Measurements from ENCODE around the gene KATNBL1.

The KATNBL1 gene

DNA sequence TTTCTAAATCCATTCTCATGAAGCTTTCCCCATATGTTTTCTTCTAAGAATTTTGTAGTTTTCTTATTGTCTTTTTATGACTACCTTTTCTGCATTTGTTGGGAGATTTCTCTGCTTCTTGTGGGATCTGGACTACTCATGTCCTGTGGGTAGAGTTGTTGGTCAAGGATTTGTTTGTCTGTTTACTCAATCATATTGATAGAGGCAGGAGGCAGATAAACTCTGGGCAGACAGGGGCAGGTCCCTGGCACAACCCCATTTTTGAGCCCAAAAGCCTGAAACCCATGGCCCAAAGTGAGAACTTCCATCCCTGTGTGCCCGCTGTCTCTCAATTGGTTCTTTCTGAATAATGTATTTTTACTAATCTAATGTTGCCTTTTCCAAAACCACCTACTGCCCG is 95.7 kb downstream of the KATNBL1 start:
- no peak for DNase-seq

DNA sequence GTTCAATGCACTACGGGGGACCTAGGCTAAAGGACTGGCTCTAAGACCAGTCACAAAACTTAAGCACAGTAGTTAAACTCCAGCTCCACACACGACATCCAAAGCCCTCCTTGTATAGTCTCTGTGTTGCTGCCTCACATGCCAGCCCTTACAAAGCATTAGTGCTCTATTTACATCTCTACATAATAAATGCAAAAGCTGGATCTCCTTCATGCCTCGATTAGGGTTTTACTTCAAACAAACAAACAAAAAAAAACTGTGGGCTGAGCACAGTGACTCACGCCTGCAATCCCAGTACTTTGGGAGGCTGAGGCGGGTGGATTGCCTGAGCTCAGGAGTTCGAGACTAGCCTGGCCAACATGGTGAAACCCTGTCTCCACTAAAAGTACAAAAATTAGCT is 98.4 kb downstream of the KATNBL1 start:
- DNase-seq, result no peak

DNA sequence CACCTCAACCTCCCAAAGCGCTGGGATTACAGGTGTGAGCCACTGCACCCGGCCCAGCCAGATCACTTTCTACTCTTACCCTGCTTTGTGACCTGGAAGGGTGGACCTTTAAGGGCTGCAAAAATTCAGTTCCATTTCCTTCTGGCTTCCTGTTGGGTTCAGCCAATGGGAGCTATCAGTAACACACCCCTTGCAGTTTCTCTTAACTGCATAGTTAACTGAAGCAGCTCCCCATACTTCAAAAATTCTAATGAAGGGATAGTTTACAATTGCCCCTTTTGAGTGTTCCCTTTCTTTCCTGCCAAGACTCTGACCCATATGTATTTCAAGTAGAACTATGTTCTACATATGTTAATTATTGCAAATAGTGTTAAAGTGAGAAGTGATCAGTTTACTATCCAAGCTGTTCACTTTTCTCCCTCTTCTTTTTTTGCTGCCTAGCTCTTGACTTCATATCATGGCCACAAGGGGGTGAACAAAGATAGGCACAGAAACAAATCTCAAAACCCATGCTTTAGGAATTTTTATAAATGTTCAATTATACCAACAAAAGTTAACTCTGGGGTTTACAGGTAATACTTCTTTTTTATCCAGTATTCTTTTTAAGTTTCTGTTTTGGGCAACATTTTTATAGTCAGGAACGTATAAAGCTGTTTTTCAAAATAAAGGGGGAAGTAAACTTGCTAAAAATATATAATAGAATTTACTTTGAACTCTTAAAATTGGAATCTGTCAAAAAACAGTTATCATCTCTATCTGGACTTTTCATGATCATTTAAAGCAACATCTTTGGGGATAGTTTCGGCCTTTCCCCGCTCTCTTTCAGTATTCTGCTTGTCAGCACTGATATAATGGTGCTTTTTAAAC is 99.9 kb downstream of the KATNBL1 start:
- DNase-seq, result peak; percentile 5 to 15

DNA sequence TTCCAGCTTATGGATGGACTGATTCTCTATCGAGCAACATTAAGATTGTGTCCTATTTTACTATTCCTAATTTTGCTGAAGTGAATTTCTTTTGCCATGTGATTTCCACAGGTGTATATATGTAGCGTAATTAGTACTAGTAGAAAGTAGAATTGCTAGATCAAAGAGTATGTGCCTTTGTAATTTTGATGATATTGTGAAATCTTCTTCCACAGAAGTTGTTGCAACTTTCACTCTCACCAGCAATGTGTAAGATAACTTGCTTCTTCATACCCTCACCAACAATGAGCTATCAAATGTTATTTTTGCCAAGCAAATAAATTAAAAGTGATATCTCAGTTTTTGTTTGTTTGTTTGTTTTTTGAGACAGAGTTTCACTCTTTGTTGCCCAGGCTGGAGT is 102.6 kb downstream of the KATNBL1 start:
- no peak for DNase-seq

DNA sequence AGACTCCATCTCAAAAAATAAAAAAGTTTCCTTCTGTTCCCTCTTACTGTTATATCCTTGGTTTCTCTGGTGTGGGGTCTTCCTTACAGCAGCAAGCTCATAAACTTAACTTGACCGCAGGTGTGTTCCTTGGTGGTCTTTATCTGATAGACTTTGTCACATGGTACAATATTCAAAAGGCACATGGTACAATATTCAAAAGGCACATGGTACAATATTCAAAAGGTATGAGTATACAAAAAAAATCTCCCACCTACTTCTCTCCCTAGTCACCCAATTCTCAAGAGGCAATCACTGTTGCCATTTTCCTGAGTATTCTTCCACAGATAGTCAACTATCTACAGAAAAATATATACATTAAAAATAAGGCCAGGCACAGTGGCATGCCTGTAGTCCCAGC is 103.5 kb downstream of the KATNBL1 start:
- DNase-seq, result no peak

DNA sequence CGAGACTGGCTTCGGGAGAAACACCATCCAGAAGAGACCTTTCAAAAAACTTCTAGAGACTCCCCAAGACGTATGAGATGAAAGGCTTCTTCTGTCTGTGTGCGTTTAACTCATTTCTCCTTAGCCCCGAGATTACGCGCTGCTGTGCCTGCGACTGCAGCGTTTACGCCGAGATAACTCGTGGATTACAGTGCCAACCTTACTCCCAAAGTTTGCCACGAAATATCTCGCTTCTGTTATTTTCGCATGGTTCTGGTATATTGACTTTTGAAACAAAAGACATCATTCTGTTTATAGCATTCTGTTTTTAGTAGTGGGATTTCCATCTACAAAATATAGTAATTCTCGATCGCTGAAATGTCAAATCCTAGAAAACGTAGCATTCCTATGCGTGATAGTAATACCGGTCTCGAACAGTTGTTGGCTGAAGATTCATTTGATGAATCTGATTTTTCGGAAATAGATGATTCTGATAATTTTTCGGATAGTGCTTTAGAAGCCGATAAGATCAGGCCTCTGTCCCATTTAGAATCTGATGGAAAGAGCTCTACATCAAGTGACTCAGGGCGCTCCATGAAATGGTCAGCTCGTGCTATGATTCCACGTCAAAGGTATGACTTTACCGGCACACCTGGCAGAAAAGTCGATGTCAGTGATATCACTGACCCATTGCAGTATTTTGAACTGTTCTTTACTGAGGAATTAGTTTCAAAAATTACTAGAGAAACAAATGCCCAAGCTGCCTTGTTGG is 107.5 kb downstream of the KATNBL1 start:
- no peak for DNase-seq

DNA sequence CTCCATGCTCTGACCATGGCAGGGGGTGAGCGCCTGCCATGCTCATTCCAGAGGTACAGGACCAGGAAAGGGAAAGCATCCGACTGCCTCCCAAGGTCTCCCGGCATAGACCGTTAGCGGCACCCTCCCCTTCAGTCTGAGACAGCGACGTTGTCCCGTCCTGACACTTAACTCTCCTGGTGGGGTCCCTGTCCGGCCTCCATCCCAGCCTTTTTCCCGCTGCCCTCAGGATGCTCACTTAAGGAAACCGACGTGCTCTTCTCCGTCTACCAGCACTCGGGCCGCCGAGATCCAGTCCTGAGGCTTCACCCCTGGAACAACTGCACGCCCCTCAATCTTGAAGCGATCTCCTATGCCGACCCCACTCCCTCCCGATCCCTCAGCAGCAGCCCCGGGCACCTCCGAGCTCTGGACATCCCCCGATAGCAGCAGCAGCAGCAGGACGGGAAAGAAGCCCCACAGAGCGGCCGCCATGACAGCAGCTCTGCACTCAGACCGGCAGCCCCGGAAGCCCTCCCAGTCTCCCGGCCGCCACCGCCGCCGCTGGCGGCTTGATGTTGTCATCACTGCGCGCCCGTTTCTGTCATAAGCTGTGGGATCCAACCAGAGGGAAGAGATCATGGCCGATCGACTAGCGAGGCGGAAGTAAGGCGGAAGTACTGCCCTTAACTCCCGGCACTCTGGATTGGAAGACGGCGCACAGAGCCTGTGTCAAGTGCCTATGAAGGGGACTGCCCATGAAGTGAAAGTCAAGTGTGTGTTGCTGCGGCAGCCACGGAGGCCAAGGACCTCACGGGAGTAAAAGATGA is 108.3 kb downstream of the KATNBL1 start, which contains the start of the genes EMC7 and PGBD4:
EMC7 (minus strand) TSS at position 497 of the 809 bp plus-strand sequence; CDS start at position 474, 23 bp downstream.
PGBD4 (plus strand) TSS at position 718 of the 809 bp plus-strand sequence. CDS start 449 bp downstream, outside the sequence.
- DNase-seq, result peak; percentile 97 to 99

DNA sequence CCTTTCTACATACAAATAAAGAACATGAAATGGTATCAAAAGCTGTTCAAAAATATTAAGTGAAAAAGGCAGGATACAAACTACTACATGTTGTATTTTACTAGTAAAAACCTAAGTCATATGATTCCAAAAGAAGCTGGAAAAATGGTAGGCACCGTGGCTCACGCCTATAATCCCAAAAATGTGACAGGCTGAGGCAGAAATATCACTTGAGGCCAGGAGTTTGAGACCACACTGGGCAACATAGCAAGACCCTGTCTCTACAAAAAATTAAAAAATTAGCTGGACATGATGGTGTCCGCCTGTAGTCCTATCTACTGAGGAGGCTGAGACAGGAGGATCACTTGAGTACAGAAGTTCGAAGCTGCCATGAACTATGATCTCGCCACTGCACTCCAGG is 110.0 kb downstream of the KATNBL1 start:
- DNase-seq, result no peak
